ENCODE results near the gene VARS1. TPM values are rescaled to one million over a fixed set of nuclear protein-coding genes. Genes with fewer than 3 reads are reported as not detected.
A peak's percentile ranks its signal among the peaks of the same experiment; 100 is the strongest.

VARS1 gene
- total and polyA plus RNA-seq, 2 of the 8 experiments (the other 6 are each of a cell fraction or from before 2014, with no cell fraction given): 53.5 to 162 TPM

- Histone ChIP-seq H3K56ac (replicated peaks; ENCODE audit: insufficient read length, low read depth, low read length) (no peak overlapping the region), H4K20me1 (replicated peaks in 1 of 2; ENCODE audit: control insufficient read depth in 1 of 2, insufficient read depth in 2 of 2, low read length in 2 of 2) (peaks cover 0 to 4% of the 10 kb centered on the region in 2 experiments), H3K9ac (replicated peaks in 1 of 4; ENCODE audit: extremely low read depth in 1 of 4, low read depth in 3 of 4, low read length in 3 of 4) (no peak overlapping the region), H2BK15ac (ENCODE audit: low read length) (no peak overlapping the region), H3K79me1 (ENCODE audit: low read depth, low read length) (peaks cover 3% of the 10 kb centered on the region; the same call in 1 of the 2 replicates), H3K27ac (ENCODE audit: low read depth, low read length) (no peak overlapping the region), H3K9me3 (ENCODE audit: insufficient read depth in 2 of 2, low read depth in 1 of 2, low read length in 1 of 2) (no peaks in the 10 kb centered on the region), H3K4me1 (replicated peaks in 1 of 4; ENCODE audit: control insufficient read depth in 3 of 4, insufficient read depth in 4 of 4, low read length in 3 of 4) (peaks cover 0 to 2% (median under 1%) of the 10 kb centered on the region in 4 experiments; a peak in 3 of 7 replicates), H4K91ac (replicated peaks; ENCODE audit: insufficient read length, low read length) (no peak overlapping the region), H3K4me2 (ENCODE audit: insufficient read depth in 1 of 2, low read depth in 2 of 2, low read length in 2 of 2) (no peak overlapping the region), H2AFZ (ENCODE audit: low read length) (no peak overlapping the region), H2BK120ac (replicated peaks; ENCODE audit: low read depth, low read length) (no peak overlapping the region), H4K8ac (ENCODE audit: extremely low read depth, insufficient read depth, low read length) (no peak overlapping the region), H2BK12ac (ENCODE audit: low read depth, low read length) (no peak overlapping the region), H3K23ac (ENCODE audit: insufficient read length) (no peak overlapping the region), H4K5ac (ENCODE audit: insufficient read length, low read depth, low read length) (no peak overlapping the region), H3K23me2 (ENCODE audit: low read depth, low read length) (peaks cover 5% of the 10 kb centered on the region; the same call in 1 of the 2 replicates), H3K79me2 (ENCODE audit: control insufficient read depth in 1 of 2, insufficient read depth in 2 of 2, low read length in 2 of 2) (peaks cover 0 to 19% of the 10 kb centered on the region in 2 experiments; a peak in 2 of 4 replicates), H3K18ac (ENCODE audit: extremely low read depth, low read length) (no peak overlapping the region; the same call in 1 of the 2 replicates), H2BK5ac (ENCODE audit: low read depth, low read length) (no peak overlapping the region; the same call in 1 of the 2 replicates), H2AK5ac (ENCODE audit: low read depth, low read length) (no peak overlapping the region), H2BK20ac (ENCODE audit: low read length) (no peak overlapping the region), H3K14ac (ENCODE audit: insufficient read length) (no peak overlapping the region), H3K4me3 (ENCODE audit: extremely low read depth in 1 of 4, insufficient read depth in 2 of 4, low read depth in 3 of 4, low read length in 4 of 4) (no peak overlapping the region), H3K36me3 (ENCODE audit: control insufficient read depth in 2 of 4, insufficient read depth in 4 of 4, low read length in 3 of 4) (peaks cover 4 to 36% (median 9%) of the 10 kb centered on the region in 4 experiments; a peak in 4 of 8 replicates), H3K4ac (replicated peaks; ENCODE audit: insufficient read length, low read depth, low read length) (no peak overlapping the region), H3K27me3 (replicated peaks in 1 of 4; ENCODE audit: control insufficient read depth in 3 of 4, extremely low read depth in 1 of 4, insufficient read depth in 3 of 4, low read length in 3 of 4) (no peaks in the 10 kb centered on the region)
- FAIRE-seq (no peak), DNase-seq (ENCODE audit: low read depth in 1 of 2, low spot score in 2 of 2) (peak in 1 of 2 experiments; percentile 82)
- WGBS, 2 experiments (ENCODE audit: extremely low coverage in 1 of 2, insufficient coverage in 1 of 2, insufficient read length in 1 of 2, insufficient replicate concordance in 2 of 2, low coverage in 1 of 2, low lambda C conversion rate in 2 of 2, missing lambda C conversion rate in 1 of 2): 90% methylated on average over 12 of the region's 12 CpGs; no CpG with 5 or more reads in 1 of the 2 experiments
- ChIA-PET CTCF (ENCODE audit: partially characterized antibody) (interaction anchor here (0.7 to 15.6 kb wide), 41 partner anchors 8 to 323 kb away, joined by 3 to 228 read pairs (median 4); partner anchors contain the start of genes CLIC1, DDAH2, GPANK1 and HSPA1B), POLR2A (ENCODE audit: partially characterized antibody) (interaction anchor here (0.6 to 10.3 kb wide), 19 partner anchors 8 to 245 kb away, joined by 3 to 85 read pairs (median 4); partner anchors contain the start of genes ATP6V1G2, DDAH2, HSPA1B and LSM2)
- TF ChIP-seq SIX5 (IDR thresholded peaks at IDR 0.05; ENCODE audit: low read depth, low read length) (no peak), RXRA (IDR thresholded peaks at IDR 0.05; ENCODE audit: insufficient read depth, low read depth, low read length) (no peak), CEBPB (IDR thresholded peaks at IDR 0.05; ENCODE audit: low read depth, low read length) (no peak), MAFK (IDR thresholded peaks at IDR 0.05; ENCODE audit: low read depth, low read length) (no peak), USF2 (IDR thresholded peaks at IDR 0.05; ENCODE audit: low read length) (no peak), POLR2A (IDR thresholded peaks at IDR 0.05; ENCODE audit: control extremely low read depth in 1 of 2, low read depth in 2 of 2, low read length in 2 of 2) (no peak), BCL11A (IDR thresholded peaks at IDR 0.05; ENCODE audit: low read depth in 2 of 2, low read length in 2 of 2) (no peak), EP300 (IDR thresholded peaks at IDR 0.05; ENCODE audit: borderline replicate concordance in 1 of 2, low read depth in 2 of 2, low read length in 2 of 2) (no peak)
- TF ChIP-seq, protein P1, sequence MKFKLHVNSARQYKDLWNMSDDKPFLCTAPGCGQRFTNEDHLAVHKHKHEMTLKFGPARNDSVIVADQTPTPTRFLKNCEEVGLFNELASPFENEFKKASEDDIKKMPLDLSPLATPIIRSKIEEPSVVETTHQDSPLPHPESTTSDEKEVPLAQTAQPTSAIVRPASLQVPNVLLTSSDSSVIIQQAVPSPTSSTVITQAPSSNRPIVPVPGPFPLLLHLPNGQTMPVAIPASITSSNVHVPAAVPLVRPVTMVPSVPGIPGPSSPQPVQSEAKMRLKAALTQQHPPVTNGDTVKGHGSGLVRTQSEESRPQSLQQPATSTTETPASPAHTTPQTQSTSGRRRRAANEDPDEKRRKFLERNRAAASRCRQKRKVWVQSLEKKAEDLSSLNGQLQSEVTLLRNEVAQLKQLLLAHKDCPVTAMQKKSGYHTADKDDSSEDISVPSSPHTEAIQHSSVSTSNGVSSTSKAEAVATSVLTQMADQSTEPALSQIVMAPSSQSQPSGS (IDR thresholded peaks at IDR 0.05; ENCODE audit: low read length): no peak
Measured at GRCh38 chr6:31791324-31792089, 4.0 kb downstream of the VARS1 start.
